Measurements from ENCODE around the gene SPSB1. TPM values are rescaled to one million over a fixed set of nuclear protein-coding genes. Genes with fewer than 3 reads are reported as not detected.

Gene SPSB1
- total and polyA plus RNA-seq, 8 donors: 2.3 to 28.7 (median 14.9) TPM

- no peaks in the 10 kb centered on the region for H3K27me3 ChIP-seq
- H3K9me3 ChIP-seq: no peaks in the 10 kb centered on the region
- no peaks in the 10 kb centered on the region for H3K36me3 ChIP-seq
- H3K27ac ChIP-seq: peak overlapping the region in 3 of 5 donors; percentile 85 to 89 (median 87)
- H3K4me3 ChIP-seq: no peak overlapping the region
- TF ChIP-seq POLR2AphosphoS5 (IDR thresholded peaks at IDR 0.05): no peak
- H3K4me1 ChIP-seq: peaks cover 25 to 53% (median 35%) of the 10 kb centered on the region in 4 donors
- 94 to 98% (median 97%) methylated on average over 4 of the region's 4 CpGs for WGBS, 5 donors
- DNase-seq: no peak
- intact Hi-C loops (cut with DNase I; ENCODE audit: low total_unique reads): no loop called here
Observed at GRCh38 chr1:9378801-9379200, 86.1 kb downstream of the SPSB1 start.

- Histone ChIP-seq H3K36me3 (no peaks in the 10 kb centered on the region), H3K4me3 (no peak overlapping the region), H3K27ac (no peak overlapping the region), H3K4me1 (peaks cover 15 to 49% (median 33%) of the 10 kb centered on the region in 4 donors), H3K9me3 (no peaks in the 10 kb centered on the region), H3K27me3 (no peaks in the 10 kb centered on the region)
- TF ChIP-seq EP300 (IDR thresholded peaks at IDR 0.05) (no peak), POLR2A (IDR thresholded peaks at IDR 0.05) (no peak), POLR2AphosphoS5 (IDR thresholded peaks at IDR 0.05) (no peak), CTCF (IDR thresholded peaks at IDR 0.05) (no peak)
- no peak for DNase-seq
- intact Hi-C loops (cut with DNase I; ENCODE audit: low total_unique reads): no loop called here
- 88 to 94% (median 93%) methylated on average over 6 of the region's 6 CpGs for WGBS, 5 donors
Observed at GRCh38 chr1:9380711-9381110, 88.0 kb downstream of the SPSB1 start.

GRCh38 chr1:9382643-9383491 is 90.2 kb downstream of the SPSB1 start:
- TF ChIP-seq EP300 (IDR thresholded peaks at IDR 0.05) (no peak), POLR2AphosphoS5 (IDR thresholded peaks at IDR 0.05) (no peak), POLR2A (IDR thresholded peaks at IDR 0.05) (no peak), CTCF (IDR thresholded peaks at IDR 0.05) (no peak)
- intact Hi-C loops (cut with DNase I; ENCODE audit: low total_unique reads): no loop called here
- DNase-seq: no peak
- Histone ChIP-seq H3K4me3 (no peak overlapping the region), H3K4me1 (peaks cover 6 to 28% (median 17%) of the 10 kb centered on the region in 4 donors), H3K27me3 (no peaks in the 10 kb centered on the region), H3K27ac (no peak overlapping the region), H3K9me3 (no peaks in the 10 kb centered on the region), H3K36me3 (no peaks in the 10 kb centered on the region)
- 79 to 86% (median 85%) methylated on average over 19 to 20 of the region's 20 CpGs for WGBS, 5 donors

- Histone ChIP-seq H3K36me3 (no peaks in the 10 kb centered on the region), H3K27ac (peak overlapping the region in 2 of 5 donors; percentile 10 to 32), H3K9me3 (no peaks in the 10 kb centered on the region), H3K27me3 (no peaks in the 10 kb centered on the region), H3K4me1 (peaks cover 9 to 30% (median 19%) of the 10 kb centered on the region in 4 donors), H3K4me3 (no peak overlapping the region)
- intact Hi-C loops (cut with DNase I; ENCODE audit: low total_unique reads): no loop called here
- no peak for TF ChIP-seq POLR2AphosphoS5 (IDR thresholded peaks at IDR 0.05)
- TF ChIP-seq EP300 (IDR thresholded peaks at IDR 0.05): no peak
- TF ChIP-seq CTCF (IDR thresholded peaks at IDR 0.05): no peak
- TF ChIP-seq POLR2A (IDR thresholded peaks at IDR 0.05): no peak
- no peak for DNase-seq
- WGBS, 5 donors: 82 to 92% (median 91%) methylated on average over 7 of the region's 7 CpGs
Observed at GRCh38 chr1:9384128-9384527, 91.4 kb downstream of the SPSB1 start.

Measured in stomach (tissue), 9 donors.